ENCODE measurements around the gene PDCD2L.
"Not testable (repeated sequence)": the region's sequence is repeated elsewhere in the genome, so short reads cannot be mapped to it uniquely, and the experiment has no call there.

Gene PDCD2L

DNA sequence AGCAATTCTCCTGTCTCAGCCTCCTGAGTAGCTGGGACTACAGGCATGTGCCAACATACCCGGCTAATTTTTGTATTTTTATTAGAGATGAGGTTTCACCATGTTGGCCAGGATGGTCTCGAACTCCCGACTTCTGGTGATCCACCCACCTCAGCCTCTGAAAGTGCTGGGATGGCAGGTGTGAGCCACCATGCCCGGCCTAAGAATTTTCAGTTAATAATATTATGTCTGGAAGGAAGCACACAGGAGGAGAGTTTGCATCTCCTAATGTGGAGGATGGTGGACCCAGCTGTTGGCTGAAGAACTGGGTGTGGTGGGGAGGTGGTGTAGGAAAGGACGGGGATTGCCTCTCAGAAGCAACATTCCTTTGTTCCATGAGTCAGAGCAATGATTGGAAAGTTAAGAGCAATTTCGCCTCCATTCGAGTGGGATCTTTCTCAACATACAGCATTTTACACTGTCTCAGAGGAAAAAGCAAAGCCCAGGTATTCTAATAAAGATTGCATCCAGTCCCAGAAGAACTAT is 11.9 kb downstream of the PDCD2L start:
- DNase-seq (ENCODE audit: low spot score) = no peak

DNA sequence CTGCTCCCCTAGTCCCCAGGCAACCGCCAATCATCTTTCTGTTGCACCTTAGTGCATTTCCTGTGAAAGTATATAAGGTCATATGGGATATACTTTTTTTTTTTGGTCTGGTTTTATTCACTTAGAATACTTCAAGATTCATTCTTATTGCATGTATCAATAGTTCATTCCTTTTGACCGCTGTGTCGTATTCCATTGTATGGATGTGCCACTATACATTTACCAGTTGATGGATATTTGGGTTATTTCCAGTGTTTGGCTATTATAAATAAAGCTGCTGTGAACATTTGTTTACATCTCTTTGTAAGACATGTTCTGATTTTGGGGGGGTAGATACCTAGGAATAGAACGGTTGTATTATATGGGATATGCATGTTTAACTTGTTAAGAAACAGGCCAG is 14.1 kb downstream of the PDCD2L start:
- no peak for DNase-seq (ENCODE audit: low spot score)

DNA sequence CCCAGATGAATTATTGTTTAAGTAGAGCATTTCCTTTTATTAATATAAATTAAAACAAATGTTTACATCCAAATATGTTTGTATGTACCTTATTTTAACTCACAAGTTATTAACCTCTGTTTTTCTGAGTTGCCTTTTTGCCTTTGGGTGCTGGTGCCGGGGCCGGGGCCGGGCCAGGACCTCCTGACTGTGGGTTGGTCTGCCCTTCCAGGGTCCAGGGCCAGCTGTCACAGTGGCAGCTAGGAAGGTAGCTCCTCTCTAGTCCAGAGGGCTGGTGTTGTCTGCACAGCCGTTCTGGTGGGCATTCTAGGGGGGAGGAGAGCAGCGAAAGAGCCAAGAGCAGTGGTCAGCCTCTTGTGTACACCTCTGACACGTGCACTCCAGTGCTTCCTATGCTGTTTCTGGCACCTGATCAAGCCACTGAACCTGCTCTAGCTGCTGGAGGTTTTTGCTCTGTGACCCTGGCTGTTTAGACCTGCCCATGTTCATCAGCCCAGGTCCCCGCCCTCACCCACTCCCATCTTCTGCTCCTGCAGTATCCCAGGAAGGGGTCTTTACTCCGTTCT is 22.0 kb downstream of the PDCD2L start:
- no peak for DNase-seq (ENCODE audit: low spot score)

DNA sequence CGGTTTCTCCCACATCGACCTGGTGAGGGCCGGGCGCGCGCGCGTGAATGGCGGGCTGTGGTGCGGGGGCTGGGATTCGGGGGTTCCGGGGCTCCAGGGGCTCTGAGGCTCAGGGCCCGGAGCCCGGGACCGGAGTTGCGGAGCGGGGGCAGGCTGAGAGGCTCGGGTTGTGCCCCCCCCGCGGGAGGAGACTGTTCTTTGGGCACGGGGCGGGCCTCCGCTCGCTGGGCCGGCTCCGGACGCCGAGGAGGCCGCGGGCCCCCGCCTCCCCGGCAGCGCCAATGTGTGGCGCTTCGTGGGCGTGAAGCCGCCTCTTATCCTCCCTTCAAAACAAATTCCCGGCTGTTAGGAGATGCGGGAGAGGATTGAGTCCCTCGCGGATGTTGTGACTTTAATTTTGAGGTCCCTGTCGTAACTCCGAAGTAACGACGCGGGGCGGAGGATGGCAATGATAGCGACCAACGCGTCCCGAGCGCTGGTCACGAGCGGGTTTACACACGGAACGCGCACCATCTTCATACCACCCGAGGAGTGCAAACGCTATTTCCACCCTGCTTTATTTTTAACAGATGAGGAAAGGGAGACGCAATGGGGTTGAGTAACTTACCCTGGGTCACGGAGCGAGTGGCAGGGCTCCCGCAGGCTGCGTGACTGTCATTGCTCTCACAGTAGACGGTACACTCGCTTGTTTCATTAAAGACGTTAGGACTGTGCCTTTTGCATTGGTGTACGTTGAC is 24.5 kb downstream of the PDCD2L start:
- DNase-seq (ENCODE audit: low spot score) = peak; percentile 27

DNA sequence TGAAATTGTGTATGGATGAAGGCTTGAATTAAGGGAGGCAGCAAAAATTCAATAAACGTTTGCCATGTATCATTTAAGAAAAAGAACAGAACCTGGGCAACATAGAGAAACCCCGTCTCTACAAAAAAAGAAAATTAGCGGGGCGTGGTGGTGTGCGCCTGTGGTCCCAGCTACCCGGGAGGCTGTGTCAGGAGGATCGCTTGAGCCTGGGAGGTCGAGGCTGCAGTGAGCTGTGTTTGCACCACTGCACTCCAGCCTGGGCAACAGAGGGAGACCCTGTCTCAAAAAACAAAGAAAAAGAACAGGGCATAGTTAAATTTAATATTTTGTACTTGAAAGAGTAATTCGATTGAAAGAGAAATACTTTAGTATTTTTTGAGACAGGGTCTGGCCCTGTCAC is 25.4 kb downstream of the PDCD2L start:
- DNase-seq (ENCODE audit: low spot score) = no peak

DNA sequence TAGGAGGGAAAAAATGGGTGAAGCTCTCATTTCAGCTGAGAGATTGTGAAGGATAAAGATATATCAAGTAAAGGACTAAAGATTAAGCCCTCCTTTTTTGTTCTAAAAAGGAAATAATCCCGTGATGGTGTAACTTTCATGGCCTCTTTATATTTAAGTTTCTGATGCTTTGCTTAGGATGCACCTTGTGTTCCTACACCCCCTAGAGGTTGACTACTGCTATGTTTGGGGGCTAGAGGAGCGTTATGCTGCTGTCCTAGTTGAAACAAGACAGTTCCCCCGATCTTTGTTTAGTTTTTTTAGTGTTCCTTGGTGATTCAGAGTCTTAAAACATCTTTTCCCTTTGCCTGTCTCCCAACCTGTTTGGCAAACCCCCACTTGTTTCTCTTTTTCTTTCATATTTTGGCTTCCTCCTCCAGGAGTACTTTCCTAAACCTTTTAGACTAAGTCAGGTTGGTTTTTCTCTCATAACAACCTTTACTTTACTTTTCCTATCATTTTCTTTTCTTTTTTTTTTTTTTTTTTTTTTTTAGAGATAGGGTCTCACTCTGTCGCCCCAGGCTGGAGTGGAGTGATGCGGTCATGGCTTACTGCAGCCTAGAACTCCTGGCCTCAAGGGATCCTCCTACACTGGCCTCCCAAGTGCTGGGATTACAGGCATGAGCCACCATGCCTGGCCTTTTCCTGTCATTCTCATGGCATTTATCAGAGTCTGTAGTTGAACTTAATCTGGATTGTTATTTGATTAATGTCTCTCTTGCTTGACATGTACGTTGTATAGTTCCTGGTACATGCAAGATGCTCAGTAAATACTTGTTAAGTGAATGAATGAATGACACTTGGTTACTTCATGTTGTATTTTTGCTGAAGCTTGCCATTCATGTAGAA is 26.8 kb downstream of the PDCD2L start:
- DNase-seq (ENCODE audit: low spot score) = peak; percentile 85

DNA sequence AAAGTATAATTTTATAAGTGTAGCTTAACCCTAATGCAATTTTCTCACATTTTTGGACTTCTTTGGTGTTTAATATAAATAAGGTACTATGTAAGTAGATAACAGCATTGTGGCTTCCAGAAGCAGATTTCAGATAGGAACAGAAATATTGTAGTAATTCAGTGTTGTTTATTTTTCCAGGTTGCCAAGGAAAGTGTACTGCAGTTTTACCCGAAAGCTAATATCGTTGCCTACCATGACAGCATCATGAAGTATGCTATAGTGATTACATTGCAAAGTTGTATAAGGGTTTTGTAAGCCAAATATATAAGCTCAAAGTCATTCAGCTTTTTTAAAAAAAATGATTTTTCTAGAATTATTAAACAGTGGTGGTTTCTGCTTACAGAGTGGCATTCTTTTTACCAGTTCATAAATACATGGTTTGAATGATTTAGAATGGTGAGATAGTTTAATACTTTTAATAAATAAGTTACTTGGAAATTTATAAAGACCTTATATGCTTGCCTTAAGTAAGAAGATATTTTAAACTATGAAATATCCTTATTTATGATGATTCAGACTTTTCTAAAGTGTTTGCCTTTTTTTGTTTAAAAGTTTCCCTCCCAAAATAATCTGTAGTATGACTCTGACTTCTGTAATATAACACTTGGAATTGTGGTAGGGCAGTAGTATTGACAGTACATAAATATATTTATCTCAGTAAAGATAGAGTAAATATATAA is 27.6 kb downstream of the PDCD2L start:
- DNase-seq (ENCODE audit: low spot score) = no peak

DNA sequence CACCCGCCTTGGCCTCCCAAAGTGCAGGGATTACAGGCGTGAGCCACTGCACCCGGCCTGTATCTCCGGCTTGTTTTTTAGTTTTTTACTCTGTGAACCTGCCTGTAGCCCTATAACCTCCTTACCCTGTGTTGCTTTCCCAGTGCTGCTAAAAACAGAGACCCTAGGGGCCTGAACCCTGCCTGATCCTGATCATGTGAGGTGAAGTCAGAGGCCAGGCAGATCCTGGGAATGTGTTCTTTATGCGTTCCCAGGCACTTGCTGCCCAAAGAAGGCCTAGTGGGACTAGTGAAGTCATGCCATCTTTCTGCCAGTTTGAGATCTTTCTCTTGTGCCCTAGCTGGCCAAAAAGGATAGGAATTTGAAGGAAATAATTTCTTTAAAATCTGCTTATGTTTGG is 28.6 kb downstream of the PDCD2L start:
- DNase-seq (ENCODE audit: low spot score) = no peak

DNA sequence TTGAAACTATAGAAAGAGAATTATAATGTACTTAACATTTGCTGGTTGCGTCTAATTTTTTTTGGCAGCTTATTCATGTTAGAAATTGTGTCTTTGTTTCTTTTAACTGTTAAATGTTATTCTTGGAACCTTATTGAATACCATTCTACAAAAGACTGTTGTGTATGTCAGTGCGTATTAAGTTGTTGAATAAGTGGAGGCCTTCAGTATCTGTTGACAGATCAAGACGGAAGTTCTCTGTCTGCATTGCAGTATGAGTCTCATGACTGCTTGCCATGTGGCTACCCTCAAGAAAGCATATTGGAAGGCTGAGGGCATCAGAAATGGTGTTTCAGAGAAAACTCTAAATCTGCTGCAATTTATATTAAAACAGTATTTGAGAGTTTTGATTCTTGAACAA is 32.5 kb downstream of the PDCD2L start:
- no peak for DNase-seq (ENCODE audit: low spot score)

DNA sequence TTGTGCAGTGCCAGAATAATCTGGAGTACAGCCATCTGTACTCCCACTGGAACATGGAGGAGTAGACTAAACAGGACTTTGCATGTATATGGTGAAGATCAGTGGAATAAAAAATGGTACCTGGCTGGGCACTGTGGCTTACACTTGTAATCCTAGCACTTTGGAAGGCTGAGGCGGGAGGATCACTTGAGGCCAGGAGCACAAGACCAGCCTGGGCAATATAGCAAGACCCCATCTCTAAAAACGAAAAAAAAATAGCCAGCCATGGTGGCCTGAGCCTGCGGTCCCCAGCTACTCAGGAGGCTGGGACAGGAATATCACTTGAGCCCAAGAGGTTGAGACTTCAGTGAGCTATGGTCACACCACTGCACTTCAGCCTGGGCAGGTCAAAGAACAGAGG is 44.0 kb downstream of the PDCD2L start:
- DNase-seq (ENCODE audit: low spot score) = no peak

DNA sequence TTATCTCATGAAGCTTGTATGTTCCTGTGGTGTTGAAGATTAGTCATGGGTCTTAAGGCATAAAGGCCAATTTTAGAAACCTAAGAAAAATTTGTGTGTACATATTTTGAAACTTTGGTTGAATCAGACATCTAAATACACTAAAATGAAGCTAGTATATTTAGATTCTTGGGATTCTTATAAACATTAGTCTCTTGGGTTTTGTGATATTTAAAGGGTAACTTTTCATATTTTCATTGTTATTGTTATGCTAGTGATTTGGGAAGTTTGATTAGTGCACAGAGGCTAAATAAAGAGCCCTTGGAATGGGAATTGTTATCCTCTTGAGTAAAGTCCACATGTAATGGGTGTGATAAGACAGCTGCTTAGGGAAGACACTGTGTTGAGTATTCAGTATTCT is 48.5 kb downstream of the PDCD2L start:
- no peak for DNase-seq (ENCODE audit: low spot score)

DNA sequence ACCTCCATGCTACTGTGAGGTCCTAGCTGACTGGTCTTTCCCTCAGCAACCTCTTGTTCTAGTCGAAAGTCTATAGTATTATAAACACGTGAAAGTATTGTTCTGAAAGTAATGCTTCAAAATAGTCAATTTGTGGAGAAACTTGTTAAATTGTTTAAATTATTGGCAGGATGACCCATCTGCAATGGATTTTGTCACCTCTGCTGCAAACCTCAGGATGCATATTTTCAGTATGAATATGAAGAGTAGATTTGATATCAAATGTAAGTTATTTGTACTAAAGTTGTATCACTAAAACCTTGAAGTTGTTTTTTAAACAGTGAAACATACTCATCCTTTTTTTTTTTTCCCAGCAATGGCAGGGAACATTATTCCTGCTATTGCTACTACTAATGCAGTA is 49.9 kb downstream of the PDCD2L start:
- no peak for DNase-seq (ENCODE audit: low spot score)

DNA sequence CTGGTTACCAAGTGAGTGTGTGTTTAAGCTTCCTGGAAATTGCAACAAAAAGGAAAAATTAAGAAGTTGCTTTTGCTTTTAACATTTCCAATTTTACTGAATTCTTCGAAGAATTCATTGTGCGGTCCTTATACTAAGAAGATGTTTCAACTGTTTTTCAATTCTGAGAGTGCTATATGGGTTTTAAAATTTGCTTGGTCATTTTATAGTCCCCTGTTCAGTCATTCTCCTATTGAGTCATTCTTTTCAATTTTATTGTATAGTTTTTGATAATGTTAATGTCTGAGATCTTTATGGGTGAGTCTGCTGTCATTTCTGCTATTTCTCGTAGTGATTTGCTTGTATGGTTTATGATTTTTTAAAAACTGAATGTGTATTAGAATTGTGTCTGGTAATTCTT is 50.5 kb downstream of the PDCD2L start:
- no peak for DNase-seq (ENCODE audit: low spot score)

DNA sequence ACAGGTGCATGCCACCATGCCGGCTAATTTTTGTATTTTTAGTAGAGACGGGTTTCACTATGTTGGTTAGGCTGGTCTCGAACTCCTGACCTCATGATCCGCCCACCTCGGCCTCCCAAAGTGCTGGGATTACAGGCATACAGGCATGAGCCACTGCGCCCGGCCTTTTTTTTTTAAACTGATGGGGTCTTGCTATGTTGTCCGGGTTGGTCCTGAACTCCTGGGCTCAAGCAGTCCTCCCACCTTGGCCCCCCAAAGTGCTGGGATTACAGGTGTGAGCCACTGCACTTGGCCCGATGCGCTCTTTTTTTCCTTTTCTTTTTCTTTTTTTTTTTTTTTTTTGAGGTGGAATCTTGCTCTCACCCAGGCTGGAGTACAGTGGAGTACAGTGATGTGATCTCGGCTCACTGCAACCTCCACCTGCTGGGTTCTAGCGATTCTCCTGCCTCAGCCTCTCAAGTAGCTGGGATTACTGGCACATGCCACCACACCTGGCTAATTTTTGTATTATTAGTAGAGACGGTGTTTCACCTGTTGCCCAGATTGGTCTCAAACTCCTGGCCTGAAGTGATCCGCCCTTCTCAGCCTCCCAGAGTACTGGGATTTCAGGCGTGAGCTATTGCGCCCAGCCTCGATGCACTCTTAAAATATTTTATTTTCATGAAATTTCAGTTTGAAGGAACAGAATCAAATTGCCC is 51.7 kb downstream of the PDCD2L start:
- DNase-seq (ENCODE audit: low spot score) = not testable (repeated sequence)

DNA sequence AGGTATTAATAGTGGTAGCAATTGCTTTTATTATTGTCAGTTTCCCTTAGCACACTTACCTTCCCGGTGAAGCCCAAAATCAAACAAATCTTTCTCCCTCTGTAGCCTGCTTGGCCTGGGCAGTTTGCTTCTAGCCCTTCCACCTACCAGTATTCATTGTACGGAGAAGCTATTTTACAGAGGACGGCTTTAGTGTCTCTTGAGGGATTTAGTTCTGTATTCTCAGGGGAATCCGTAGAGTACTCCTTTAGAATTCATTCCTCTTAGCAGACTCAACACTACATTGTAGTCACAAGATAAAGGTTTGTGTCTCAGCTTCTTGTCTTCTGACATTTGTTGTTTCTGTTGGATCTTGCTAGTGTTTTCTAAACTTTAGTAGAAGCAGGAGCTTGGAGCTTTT is 53.2 kb downstream of the PDCD2L start:
- no peak for DNase-seq (ENCODE audit: low spot score)

DNA sequence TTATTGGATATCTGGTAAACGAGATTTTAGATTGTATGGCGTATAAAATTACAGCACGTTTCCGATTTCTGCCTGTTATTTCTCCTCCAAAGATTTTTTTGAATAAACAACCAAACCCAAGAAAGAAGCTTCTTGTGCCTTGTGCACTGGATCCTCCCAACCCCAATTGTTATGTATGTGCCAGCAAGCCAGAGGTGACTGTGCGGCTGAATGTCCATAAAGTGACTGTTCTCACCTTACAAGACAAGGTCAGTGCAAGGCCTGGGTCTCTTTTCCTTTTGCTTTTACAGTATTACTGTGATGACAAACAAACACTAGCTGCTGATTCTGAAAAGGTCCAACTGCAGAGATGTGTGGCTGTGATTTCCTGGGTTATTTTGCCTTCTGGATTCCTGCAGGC is 54.5 kb downstream of the PDCD2L start:
- DNase-seq (ENCODE audit: low spot score) = no peak

DNA sequence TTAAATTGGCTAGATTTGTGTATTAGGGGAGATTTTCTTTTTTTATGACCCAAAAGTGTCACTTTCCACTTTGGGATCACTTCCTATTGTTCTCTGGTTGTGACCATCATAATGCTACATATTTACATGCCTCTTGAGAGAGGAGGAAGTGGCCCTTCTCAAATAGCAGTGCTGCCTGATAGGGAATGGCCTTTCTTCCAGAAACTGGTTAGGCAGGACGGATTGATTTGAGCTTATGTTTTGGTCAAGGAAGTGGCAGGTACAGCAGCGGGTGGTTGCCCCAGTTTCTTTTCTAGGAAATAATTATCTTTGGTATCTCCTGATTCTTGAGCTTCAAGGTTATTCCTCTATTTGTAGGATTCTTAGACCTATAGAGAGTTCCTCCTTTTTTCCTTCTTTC is 55.4 kb downstream of the PDCD2L start:
- DNase-seq (ENCODE audit: low spot score) = no peak

DNA sequence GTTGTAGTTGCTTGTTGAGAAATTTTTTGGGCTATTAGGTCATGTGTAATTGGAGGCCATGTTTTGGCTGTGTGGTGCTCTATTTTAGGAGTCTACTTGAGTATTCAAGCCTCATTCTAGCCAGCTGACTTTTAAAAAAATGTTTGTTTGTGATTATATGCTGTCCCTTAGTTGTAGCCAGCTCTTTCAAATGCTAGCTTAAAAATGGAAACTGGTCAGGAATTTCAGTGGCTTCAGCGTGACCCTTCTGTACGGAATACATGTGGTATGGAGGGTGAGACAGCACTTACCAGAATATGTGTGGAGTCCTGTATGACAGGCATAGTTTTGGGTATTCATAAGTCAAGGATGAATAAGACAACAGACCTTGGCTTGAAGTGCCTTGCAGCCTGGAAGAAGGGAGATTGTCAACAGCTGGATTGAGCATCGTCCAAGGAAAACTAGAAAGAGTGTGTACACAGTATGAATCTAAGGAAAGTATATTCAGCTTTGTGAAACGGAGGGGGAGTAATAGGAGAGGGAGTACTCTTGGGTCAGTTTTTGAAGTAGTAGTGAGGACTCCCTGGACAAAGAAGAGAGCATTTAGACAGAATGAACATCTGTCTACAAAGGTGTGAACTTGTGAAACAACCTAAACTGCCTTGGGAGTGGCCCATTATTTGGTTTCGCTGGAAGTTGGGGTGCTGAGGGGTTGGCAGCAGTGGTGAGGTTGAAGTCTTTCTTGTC is 57.3 kb downstream of the PDCD2L start:
- DNase-seq (ENCODE audit: low spot score) = no peak

DNA sequence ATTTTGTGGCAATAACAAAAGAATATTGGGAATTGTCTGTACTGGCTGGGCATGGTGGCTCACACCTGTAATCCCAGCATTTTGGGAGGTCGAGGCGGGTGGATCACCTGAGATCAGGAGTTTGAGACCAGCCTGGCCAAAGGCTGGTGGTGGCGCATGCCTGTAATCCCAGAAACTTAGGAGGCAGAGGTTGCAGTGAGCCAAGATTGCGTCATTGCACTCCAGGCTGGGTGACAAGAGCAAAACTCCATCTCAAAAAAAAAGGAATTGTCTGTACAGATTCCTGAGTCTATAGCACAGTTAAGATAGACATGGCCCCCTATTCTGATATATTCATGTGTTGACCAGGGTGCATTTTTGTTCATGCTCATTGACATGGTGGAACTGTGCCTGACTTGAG is 60.6 kb downstream of the PDCD2L start:
- DNase-seq (ENCODE audit: low spot score) = not testable (repeated sequence)

DNA sequence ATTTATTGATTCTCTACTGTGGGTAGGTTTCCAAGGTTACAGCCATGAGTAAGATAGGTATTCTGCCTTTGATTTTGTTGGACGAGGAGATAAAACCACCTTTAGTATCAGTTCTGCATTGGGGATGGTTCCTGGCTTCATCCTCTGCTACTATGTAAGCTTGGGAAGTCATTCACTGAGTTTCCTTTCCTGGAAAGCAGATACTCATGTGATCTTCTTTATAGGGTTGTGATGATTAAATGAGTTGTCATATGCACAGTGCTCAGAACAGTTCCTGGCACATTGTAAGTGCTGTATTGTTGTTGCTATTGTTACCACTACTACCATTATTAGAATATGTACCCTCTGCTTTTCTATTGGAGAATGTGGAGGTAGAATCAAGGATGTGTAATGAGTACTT is 64.2 kb downstream of the PDCD2L start:
- DNase-seq (ENCODE audit: low spot score) = no peak

DNA sequence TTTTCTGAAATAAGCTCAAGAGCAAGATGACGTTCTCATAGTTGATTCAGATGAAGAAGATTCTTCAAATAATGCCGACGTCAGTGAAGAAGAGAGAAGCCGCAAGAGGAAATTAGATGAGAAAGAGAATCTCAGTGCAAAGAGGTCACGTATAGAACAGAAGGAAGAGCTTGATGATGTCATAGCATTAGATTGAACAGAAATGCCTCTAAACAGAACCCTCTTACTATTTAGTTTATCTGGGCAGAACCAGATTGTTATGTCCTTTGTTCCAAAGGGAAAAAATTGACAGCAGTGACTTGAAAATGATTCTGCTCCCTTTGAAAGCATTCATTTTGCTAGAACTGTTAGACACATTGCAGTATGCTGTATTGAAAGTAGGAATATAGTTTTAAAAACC is 64.8 kb downstream of the PDCD2L start:
- DNase-seq (ENCODE audit: low spot score) = not testable (repeated sequence)

Data from germinal center (tissue), 1 donor.